KG1 (cell line): ENCODE data around the gene UTP11.

Source experiments
- DNase-seq: peaks from one replicate; lab custom pipeline; 2025; lab: John Stamatoyannopoulos, UW

The UTP11 gene

GRCh38 chr1:38046333-38046883 lies 33.9 kb downstream of the UTP11 start, which contains the start of gene POU3F1:
POU3F1 (minus strand) TSS chr1:38046793; CDS start chr1:38046743, 50 bp downstream.
- no peak for DNase-seq

- DNase-seq: no peak
These were observed 34.5 kb downstream of the UTP11 start for GRCh38 chr1:38046884-38047602.

GRCh38 chr1:38047603-38048141 lies 35.1 kb downstream of the UTP11 start:
- DNase-seq: no peak

GRCh38 chr1:38050397-38051078 lies 38.0 kb downstream of the UTP11 start:
- no peak for DNase-seq

GRCh38 chr1:38051079-38051543 lies 38.6 kb downstream of the UTP11 start:
- no peak for DNase-seq

GRCh38 chr1:38052750-38053415 lies 40.3 kb downstream of the UTP11 start:
- no peak for DNase-seq

GRCh38 chr1:38053416-38054091 lies 41.0 kb downstream of the UTP11 start:
- no peak for DNase-seq

GRCh38 chr1:38055398-38055797 lies 42.9 kb downstream of the UTP11 start:
- no peak for DNase-seq

- no peak for DNase-seq
These were observed 43.4 kb downstream of the UTP11 start for GRCh38 chr1:38055965-38056364.

- DNase-seq: no peak
These were observed 47.2 kb downstream of the UTP11 start for GRCh38 chr1:38059635-38060250.

- no peak for DNase-seq
These were observed 48.0 kb downstream of the UTP11 start for GRCh38 chr1:38060498-38060897.

- no peak for DNase-seq
These were observed 48.8 kb downstream of the UTP11 start for GRCh38 chr1:38061290-38061689.

- no peak for DNase-seq
These were observed 49.4 kb downstream of the UTP11 start for GRCh38 chr1:38061883-38062328.

GRCh38 chr1:38062361-38063288 lies 50.1 kb downstream of the UTP11 start:
- DNase-seq: no peak

- no peak for DNase-seq
These were observed 51.1 kb downstream of the UTP11 start for GRCh38 chr1:38063616-38064015.

- no peak for DNase-seq
These were observed 51.8 kb downstream of the UTP11 start for GRCh38 chr1:38064197-38064903.

- DNase-seq: no peak
These were observed 55.9 kb downstream of the UTP11 start for GRCh38 chr1:38068220-38068979.

GRCh38 chr1:38068980-38069340 lies 56.4 kb downstream of the UTP11 start:
- no peak for DNase-seq
